K562 (cell line): ENCODE results near the gene GPX5. TPM values are rescaled to one million over a fixed set of nuclear protein-coding genes. Genes with fewer than 3 reads are reported as not detected.
A peak's percentile ranks its signal among the peaks of the same experiment; 100 is the strongest.

Experiments used
- ATF1 ChIP-seq, 2 experiments: fragments of 450-650 bp in 1 of 2; IDR thresholded peaks; 2 replicates each; pipeline ENCODE4 v1.6.1; 2016; ENCODE audit warnings: missing compliant biosample characterization in 1 of 2, missing genetic modification characterization in 1 of 2
- CREB1 ChIP-seq, 2 experiments: sonication (generic) in 1 of 2; formaldehyde crosslinking in 1 of 2; IDR thresholded peaks; 2 replicates each; pipeline versions ENCODE4 v1.6.1 to v1.8.0; 2012 to 2022; ENCODE audit warnings: inconsistent platforms in 1 of 2, mild to moderate bottlenecking in 1 of 2, missing genetic modification reagents in 1 of 2, moderate library complexity in 1 of 2
- ELK1 ChIP-seq: sonication (generic); formaldehyde crosslinking; IDR thresholded peaks from 2 replicates; pipeline ENCODE4 v1.8.1; 2022; ENCODE audit warnings: missing genetic modification reagents
- HNRNPH1 ChIP-seq: fragments of 200-400 bp; formaldehyde crosslinking; optimal IDR thresholded peaks from 2 replicates; pipeline ENCODE3; 2017; ENCODE audit warnings: low read depth, mild to moderate bottlenecking, low read length, moderate library complexity
- KDM5B ChIP-seq: fragments of 200-600 bp; sonication (generic); IDR thresholded peaks from 2 replicates; pipeline ENCODE4 v1.6.1; 2012; ENCODE audit warnings: low read depth, mild to moderate bottlenecking, moderate library complexity, low read length, control low read depth, inconsistent platforms; ENCODE audit not compliant: insufficient replicate concordance
- LEF1 ChIP-seq: fragments of 450-650 bp; IDR thresholded peaks from 2 replicates; pipeline ENCODE4 v1.6.1; 2016; ENCODE audit warnings: mild to moderate bottlenecking
- NCOA2 ChIP-seq, 2 experiments: fragments of 450-650 bp; IDR thresholded peaks; 2 replicates each; pipeline ENCODE4 v1.6.1; 2018; ENCODE audit warnings: mild to moderate bottlenecking in 2 of 2, moderate library complexity in 1 of 2; ENCODE audit not compliant: partially characterized antibody in 2 of 2
- NFATC3 ChIP-seq: fragments of 450-650 bp; IDR thresholded peaks from 2 replicates; pipeline ENCODE4 v1.6.1; 2017; ENCODE audit warnings: mild to moderate bottlenecking
- PREB ChIP-seq: sonication (generic); formaldehyde crosslinking; IDR thresholded peaks from 2 replicates; pipeline ENCODE4 v1.8.1; 2023; ENCODE audit warnings: mild to moderate bottlenecking, missing genetic modification reagents
- RBM17 ChIP-seq: fragments of 200-400 bp; formaldehyde crosslinking; IDR thresholded peaks from 2 replicates; pipeline ENCODE4 v1.6.1; 2017; ENCODE audit warnings: low read depth, mild to moderate bottlenecking, low read length, borderline replicate concordance
- SMARCE1 ChIP-seq: fragments of 450-650 bp; IDR thresholded peaks from 2 replicates; pipeline ENCODE4 v1.7.1; 2016; ENCODE audit warnings: mild to moderate bottlenecking
- TAL1 ChIP-seq: fragments of 450-650 bp; IDR thresholded peaks from 2 replicates; pipeline ENCODE4 v1.6.1; 2016; ENCODE audit warnings: mild to moderate bottlenecking
- TBL1XR1 ChIP-seq, 2 experiments: IDR thresholded peaks; 2 replicates each; pipeline ENCODE4 v1.6.1; 2012; ENCODE audit warnings: improper control_type of control experiment in 2 of 2, low read length in 2 of 2, mild to moderate bottlenecking in 1 of 2
- ZBED1 ChIP-seq: IDR thresholded peaks from 2 replicates; pipeline ENCODE4 v1.6.1; 2014
- ZNF407 ChIP-seq: fragments of 450-650 bp; IDR thresholded peaks from 2 replicates; pipeline ENCODE4 v1.6.1; 2016; ENCODE audit warnings: low read depth
- ZNF583 ChIP-seq: fragments of 250-450 bp; sonication (Bioruptor Pico); IDR thresholded peaks from 2 replicates; pipeline ENCODE4 v1.4.0; 2020
- ZNF77 ChIP-seq: fragments of 250-450 bp; sonication (Bioruptor Pico); IDR thresholded peaks from 2 replicates; pipeline ENCODE4 v1.5.0; 2020
- polyA plus RNA-seq, 8 experiments: library from polyadenylated mRNA; depleted of rRNA in 4 of 8; stranded (reverse) in 5 of 8; unstranded in 3 of 8; fragments of >200 nt; fragmentation: Nextera tagmentation in 2 of 8; fragmentation: Illumina TruSeq in 1 of 8; extraction: Ambion mirVana in 2 of 8; extraction: Trizol in 1 of 8; gene quantifications; 2 replicates each; pipeline versions ENCODE4 v1.2.1 to v1.2.3, GENCODE V29; 2011 to 2014; ENCODE audit warnings: inconsistent platforms in 1 of 8, missing spikeins in 1 of 8
- total RNA-seq, 7 experiments: library from RNA; depleted of rRNA in 6 of 7; stranded (reverse); fragments of >200 nt in 6 of 7; fragmentation: Illumina TruSeq in 2 of 7; extraction: Trizol in 2 of 7; gene quantifications; 2 replicates each; pipeline versions ENCODE4 v1.2.1 to v1.2.3, GENCODE V29; 2011 to 2021; ENCODE audit warnings: low replicate concordance in 1 of 7

Gene GPX5
- total and polyA plus RNA-seq, 9 of the 15 experiments (the other 6 are each of a cell fraction or from before 2014, with no cell fraction given) = 0.07 to 0.18 (median 0.15) TPM; not detected in 6

GRCh38 chr6:28542440-28543296 is 17.0 kb downstream of the GPX5 start (continued):
- peak; percentile 66 for TF ChIP-seq ZNF407
- TF ChIP-seq ZNF77 = no peak
- TF ChIP-seq TAL1 = 0 out of 2 replicates have a peak, but pooled peaks have one; percentile 11
- peak; percentile 76 for TF ChIP-seq ZNF583
- no peak for TF ChIP-seq RBM17
- TF ChIP-seq ZBED1 = no peak
- peak; percentile 71 for TF ChIP-seq SMARCE1
- TF ChIP-seq LEF1 = peak; percentile 77
- no peak for TF ChIP-seq ATF1 (CRISPR knock-in tag; IDR thresholded peaks at IDR 0.05)
- peak; percentile 90 for TF ChIP-seq ATF1 (tag; IDR thresholded peaks at IDR 0.05)
- TF ChIP-seq HNRNPH1 = no peak
- no peak for TF ChIP-seq ELK1 (CRISPR knock-in tag)
- peak; percentile 98; the same call in 1 of the 2 replicates for TF ChIP-seq PREB (CRISPR knock-in tag)
- peak; percentile 72 to 94 for TF ChIP-seq TBL1XR1 (IDR thresholded peaks at IDR 0.05; ENCODE audit: low read length in 2 of 2)
- TF ChIP-seq NCOA2 (IDR thresholded peaks at IDR 0.05; ENCODE audit: partially characterized antibody in 2 of 2) = peak in 1 of 2 experiments; percentile 87
- peak; percentile 66 for TF ChIP-seq KDM5B
- peak; percentile 28 for TF ChIP-seq CREB1 (IDR thresholded peaks at IDR 0.05)
- TF ChIP-seq CREB1 (CRISPR knock-in tag; IDR thresholded peaks at IDR 0.05) = peak; percentile 37; the same call in 1 of the 2 replicates
- peak; percentile 38; the same call in 1 of the 2 replicates for TF ChIP-seq NFATC3
